Spinal cord (tissue), 10 donors: ENCODE data around the gene RPP38. TPM values are rescaled to one million over a fixed set of nuclear protein-coding genes. Genes with fewer than 3 reads are reported as not detected.

Experiments used
- DNase-seq, 6 donors: peaks; one replicate each; pipeline versions ENCODE4 v3.0.0 to v3.0.0-alpha.2; 2013 to 2015; ENCODE audit warnings: low spot score in 6 of 6, low read depth in 4 of 6
- H3K27ac ChIP-seq: one replicate; pipeline ENCODE4 v1.5.1; 2013; ENCODE audit warnings: low read depth, low read length, control low read depth
- H3K27me3 ChIP-seq: one replicate; pipeline ENCODE4 v1.6.1; 2013; ENCODE audit warnings: low read length; ENCODE audit not compliant: control insufficient read depth, insufficient read depth
- H3K36me3 ChIP-seq: one replicate; pipeline ENCODE4 v1.6.1; 2013; ENCODE audit warnings: low read length; ENCODE audit not compliant: control insufficient read depth, insufficient read depth
- H3K4me1 ChIP-seq: one replicate; pipeline ENCODE4 v1.6.1; 2013; ENCODE audit warnings: low read length; ENCODE audit not compliant: control insufficient read depth, insufficient read depth
- H3K4me3 ChIP-seq: one replicate; pipeline ENCODE4 v1.5.1; 2013; ENCODE audit warnings: low read depth, low read length, control low read depth
- H3K9me3 ChIP-seq: one replicate; pipeline ENCODE4 v1.6.1; 2013; ENCODE audit warnings: low read length; ENCODE audit not compliant: control insufficient read depth, insufficient read depth
- WGBS: methylation state at CpG from one replicate; pipeline ENCODE4 v1.1.5; 2013; ENCODE audit warnings: missing lambda C conversion rate; ENCODE audit not compliant: insufficient coverage; 5-methylcytosine and 5-hydroxymethylcytosine counted together
- polyA plus RNA-seq, 2 donors: library from polyadenylated mRNA; unstranded; fragments of 120-200 nt; gene quantifications; one replicate each; pipeline ENCODE4 v1.2.1, GENCODE V29; 2013; ENCODE audit not compliant: insufficient read length in 2 of 2
- total RNA-seq, 2 donors: library from RNA; depleted of rRNA in 1 of 2; stranded (reverse); fragments of 120-200 nt in 1 of 2; fragments of >200 nt in 1 of 2; gene quantifications; one replicate each; pipeline versions ENCODE4 v1.2.3 to v1.2.4, GENCODE V29; 2013 to 2014
- donor health status: healthy.

Gene RPP38
- total and polyA plus RNA-seq, 4 donors, result 8.5 to 25.0 (median 16.3) TPM

GRCh38 chr10:15099886-15100285 is 2.7 kb downstream of the RPP38 start:
- DNase-seq, result no peak
- WGBS, result 100% methylated on average over 2 of the region's 4 CpGs
- peaks cover 32% of the 10 kb centered on the region for H3K36me3 ChIP-seq
- no peak overlapping the region for H3K27ac ChIP-seq
- H3K4me3 ChIP-seq, result no peak overlapping the region
- peaks cover 27% of the 10 kb centered on the region for H3K4me1 ChIP-seq
- H3K9me3 ChIP-seq, result no peaks in the 10 kb centered on the region
- H3K27me3 ChIP-seq, result no peaks in the 10 kb centered on the region

GRCh38 chr10:15103513-15103912 is 6.4 kb downstream of the RPP38 start:
- H3K27ac ChIP-seq, result no peak overlapping the region
- peaks cover 46% of the 10 kb centered on the region for H3K36me3 ChIP-seq
- no peaks in the 10 kb centered on the region for H3K9me3 ChIP-seq
- H3K27me3 ChIP-seq, result no peaks in the 10 kb centered on the region
- WGBS, result 91% methylated on average over 9 of the region's 9 CpGs
- no peak for DNase-seq
- H3K4me1 ChIP-seq, result peaks cover 6% of the 10 kb centered on the region
- no peak overlapping the region for H3K4me3 ChIP-seq

GRCh38 chr10:15106352-15107013 is 9.3 kb downstream of the RPP38 start:
- Histone ChIP-seq H3K27me3 (no peaks in the 10 kb centered on the region), H3K9me3 (no peaks in the 10 kb centered on the region), H3K4me1 (no peaks in the 10 kb centered on the region), H3K36me3 (peaks cover 54% of the 10 kb centered on the region), H3K4me3 (no peak overlapping the region), H3K27ac (no peak overlapping the region)
- DNase-seq, result peak in 4 of 6 donors; percentile 36 to 90 (median 70)
- 93% methylated on average over 3 of the region's 8 CpGs for WGBS

DNA sequence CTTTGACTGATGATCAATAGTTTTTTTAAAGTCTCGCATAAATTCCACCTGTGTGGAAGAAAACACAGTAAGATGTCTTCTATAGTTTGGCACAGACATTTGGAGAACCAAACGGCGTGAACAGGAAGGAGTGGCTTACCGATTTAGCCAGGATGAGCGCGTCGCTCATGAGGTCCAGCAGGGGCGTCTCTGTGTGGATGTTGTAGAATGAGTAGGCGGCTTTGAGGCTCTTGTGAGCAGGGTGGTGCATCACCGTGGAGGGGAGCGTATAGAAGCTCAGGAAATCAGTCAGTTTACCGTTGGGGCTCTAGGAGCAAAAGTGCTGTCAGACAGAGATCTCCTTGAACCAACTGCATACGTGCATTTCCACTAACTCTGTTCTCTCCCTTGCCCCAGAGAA is 15.5 kb downstream of the RPP38 start:
- Histone ChIP-seq H3K4me1 (no peaks in the 10 kb centered on the region), H3K27ac (no peak overlapping the region), H3K36me3 (peaks cover 30% of the 10 kb centered on the region), H3K9me3 (no peaks in the 10 kb centered on the region), H3K4me3 (no peak overlapping the region), H3K27me3 (no peaks in the 10 kb centered on the region)
- WGBS, result 91% methylated on average over 9 of the region's 13 CpGs
- DNase-seq, result no peak

- 85% methylated on average over 3 of the region's 4 CpGs for WGBS
These were observed 16.6 kb downstream of the RPP38 start for GRCh38 chr10:15113766-15114165.

GRCh38 chr10:15116225-15116624 is 19.1 kb downstream of the RPP38 start:
- DNase-seq, result no peak
- H3K36me3 ChIP-seq, result peaks cover 10% of the 10 kb centered on the region
- WGBS, result no CpG with 5 or more reads among the region's 5 CpGs
- H3K27me3 ChIP-seq, result no peaks in the 10 kb centered on the region
- H3K27ac ChIP-seq, result no peak overlapping the region
- no peaks in the 10 kb centered on the region for H3K4me1 ChIP-seq
- no peaks in the 10 kb centered on the region for H3K9me3 ChIP-seq
- H3K4me3 ChIP-seq, result no peak overlapping the region

More at GRCh38 chr10:15113766-15114165, 16.6 kb downstream of the RPP38 start:
- Histone ChIP-seq H3K4me3 (no peak overlapping the region), H3K9me3 (no peaks in the 10 kb centered on the region), H3K27me3 (no peaks in the 10 kb centered on the region), H3K36me3 (peaks cover 25% of the 10 kb centered on the region), H3K4me1 (no peaks in the 10 kb centered on the region), H3K27ac (no peak overlapping the region)
- DNase-seq, result no peak

DNA sequence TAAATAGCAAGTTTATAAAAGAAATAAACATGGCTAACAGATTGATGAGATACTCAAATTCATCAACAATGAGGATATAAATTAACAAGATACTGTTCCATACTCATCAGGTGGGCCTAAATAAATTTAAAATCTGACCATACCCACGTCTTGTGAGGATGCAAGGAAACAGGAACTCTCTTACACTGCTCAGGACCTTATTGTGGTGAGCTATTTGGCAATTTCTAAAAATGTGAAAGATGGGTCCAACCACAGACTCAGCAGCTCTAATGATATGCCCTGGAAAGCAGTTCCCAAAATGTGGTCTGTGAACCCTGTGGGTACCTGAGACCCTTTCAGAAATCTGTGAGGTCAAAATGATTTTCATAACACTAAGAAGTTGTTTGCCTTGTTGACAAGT is 21.5 kb downstream of the RPP38 start:
- H3K36me3 ChIP-seq, result peaks cover 10% of the 10 kb centered on the region
- no peaks in the 10 kb centered on the region for H3K4me1 ChIP-seq
- no peaks in the 10 kb centered on the region for H3K9me3 ChIP-seq
- DNase-seq, result no peak
- no CpG with 5 or more reads among the region's 1 CpG for WGBS
- H3K4me3 ChIP-seq, result no peak overlapping the region
- H3K27me3 ChIP-seq, result no peaks in the 10 kb centered on the region
- no peak overlapping the region for H3K27ac ChIP-seq

DNA sequence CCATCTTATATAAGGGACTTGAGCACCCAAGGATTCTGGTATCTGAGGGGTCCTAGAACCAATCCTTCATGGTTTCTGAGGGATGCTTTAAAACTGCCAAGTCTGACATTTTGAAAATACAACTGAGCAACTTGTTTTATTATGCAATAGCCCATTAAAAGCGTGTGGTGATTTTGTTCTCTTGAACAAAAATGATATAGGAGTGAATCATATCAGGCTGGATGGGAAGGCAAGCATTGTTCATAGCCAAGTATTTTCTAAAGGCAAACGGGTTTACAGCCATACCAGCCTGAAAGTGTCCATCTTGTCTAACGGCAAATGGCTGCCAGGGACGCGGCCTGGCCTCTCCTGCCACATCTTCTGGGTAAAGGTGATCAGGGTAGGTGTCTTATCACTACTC is 23.4 kb downstream of the RPP38 start:
- no peaks in the 10 kb centered on the region for H3K9me3 ChIP-seq
- H3K27ac ChIP-seq, result no peak overlapping the region
- no peaks in the 10 kb centered on the region for H3K27me3 ChIP-seq
- peaks cover 12% of the 10 kb centered on the region for H3K36me3 ChIP-seq
- 88% methylated on average over 1 of the region's 5 CpGs for WGBS
- DNase-seq, result no peak
- no peaks in the 10 kb centered on the region for H3K4me1 ChIP-seq
- no peak overlapping the region for H3K4me3 ChIP-seq

GRCh38 chr10:15121707-15122106 is 24.6 kb downstream of the RPP38 start:
- WGBS, result no CpG with 5 or more reads among the region's 1 CpG
- Histone ChIP-seq H3K36me3 (peaks cover 21% of the 10 kb centered on the region), H3K9me3 (no peaks in the 10 kb centered on the region), H3K4me3 (no peak overlapping the region), H3K27ac (no peak overlapping the region), H3K4me1 (no peaks in the 10 kb centered on the region), H3K27me3 (no peaks in the 10 kb centered on the region)
- DNase-seq, result no peak

DNA sequence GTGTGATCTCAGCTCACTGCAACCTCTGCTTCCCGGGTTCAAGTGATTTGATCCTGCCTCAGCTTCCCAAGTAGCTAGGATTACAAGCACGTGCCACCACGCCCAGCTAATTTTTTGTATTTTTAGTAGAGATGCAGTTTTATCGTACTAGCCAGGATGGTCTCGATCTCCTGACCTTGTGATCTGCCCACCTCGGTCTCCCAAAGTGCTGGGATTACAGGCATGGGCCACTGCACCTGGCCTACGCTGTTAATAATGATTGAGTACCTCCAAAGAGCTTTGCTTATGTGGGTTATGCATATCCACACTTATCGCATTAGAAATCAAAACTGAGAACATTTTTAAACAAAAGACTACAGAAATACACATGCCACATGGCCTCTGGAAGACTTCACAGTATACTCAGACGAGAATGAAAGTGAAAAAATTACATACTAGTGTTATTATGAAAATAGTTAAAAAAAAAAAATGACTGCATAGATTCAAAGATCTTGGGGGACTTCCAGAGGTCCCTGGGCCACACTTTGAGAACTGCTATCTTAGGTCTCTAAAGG is 25.4 kb downstream of the RPP38 start:
- 100% methylated on average over 2 of the region's 9 CpGs for WGBS
- Histone ChIP-seq H3K27me3 (no peaks in the 10 kb centered on the region), H3K4me3 (no peak overlapping the region), H3K36me3 (peaks cover 21% of the 10 kb centered on the region), H3K4me1 (no peaks in the 10 kb centered on the region), H3K9me3 (no peaks in the 10 kb centered on the region), H3K27ac (no peak overlapping the region)
- DNase-seq, result no peak
